Activated naive CD8-positive, alpha-beta T cell treated with anti-CD3 and anti-CD28 coated beads, Interleukin-2, amount 50 U/mL, for 16 hours (primary cell): ENCODE results near the gene ALPG.
"Not testable (repeated sequence)": the region's sequence is repeated elsewhere in the genome, so short reads cannot be mapped to it uniquely, and the experiment has no call there.

Source experiments
- DNase-seq: peaks from one replicate; pipeline ENCODE4 v3.0.0-alpha.2; 2020; ENCODE audit warnings: low read depth, low spot score

ALPG gene

DNA sequence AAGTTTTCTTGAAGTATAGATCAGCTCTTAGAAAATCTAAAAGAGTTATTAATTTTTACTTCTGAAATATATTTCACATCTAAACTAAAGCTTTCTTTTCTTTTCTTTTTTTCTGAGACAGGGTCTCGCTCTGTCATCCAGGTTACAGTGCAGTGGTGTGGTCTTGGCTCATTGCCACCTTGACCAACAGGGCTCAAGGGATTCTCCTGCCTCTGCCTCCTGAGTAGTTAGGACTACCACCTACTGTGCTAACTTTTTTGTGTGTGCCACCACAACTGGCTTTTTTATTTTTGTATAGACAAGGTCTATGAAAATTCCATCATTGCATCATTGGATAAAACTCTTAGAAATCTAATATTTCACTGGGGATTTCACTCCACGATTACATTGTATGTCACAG lies 10.0 kb upstream of the ALPG start:
- no peak for DNase-seq

DNA sequence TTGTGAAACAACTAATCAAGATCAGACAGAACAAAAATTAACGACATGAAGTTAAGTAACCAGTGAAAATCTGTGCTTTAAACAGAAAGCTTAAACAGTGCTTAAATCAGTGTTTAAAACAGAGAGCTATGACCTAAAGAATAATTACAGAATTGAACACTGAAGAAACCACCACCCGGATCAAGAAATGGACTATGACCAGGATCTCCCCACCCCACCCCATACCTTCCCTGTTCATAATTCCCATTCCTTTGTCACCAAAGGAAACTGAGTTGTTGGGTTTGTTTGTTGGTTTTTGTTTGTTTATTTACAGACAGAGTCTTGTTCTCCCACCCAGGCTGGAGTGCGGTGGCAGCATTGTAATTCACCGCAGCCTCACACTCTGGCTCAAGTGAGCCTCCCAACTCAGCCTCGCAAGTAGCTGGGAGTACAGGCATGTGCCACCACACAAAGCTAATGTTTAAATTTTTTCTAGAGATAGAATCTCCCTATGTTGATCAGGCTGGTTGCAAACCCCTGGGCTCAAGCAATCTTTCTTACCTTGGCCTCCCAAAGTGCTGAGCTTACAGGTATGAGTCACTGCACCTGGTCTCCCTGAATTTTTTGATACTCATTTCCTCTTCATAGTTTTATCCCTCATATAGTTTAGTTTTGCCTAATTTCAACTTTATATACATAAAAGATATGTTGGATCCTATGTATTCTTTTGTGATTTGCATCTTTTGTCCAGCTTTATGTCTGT lies 8.2 kb upstream of the ALPG start:
- no peak for DNase-seq

DNA sequence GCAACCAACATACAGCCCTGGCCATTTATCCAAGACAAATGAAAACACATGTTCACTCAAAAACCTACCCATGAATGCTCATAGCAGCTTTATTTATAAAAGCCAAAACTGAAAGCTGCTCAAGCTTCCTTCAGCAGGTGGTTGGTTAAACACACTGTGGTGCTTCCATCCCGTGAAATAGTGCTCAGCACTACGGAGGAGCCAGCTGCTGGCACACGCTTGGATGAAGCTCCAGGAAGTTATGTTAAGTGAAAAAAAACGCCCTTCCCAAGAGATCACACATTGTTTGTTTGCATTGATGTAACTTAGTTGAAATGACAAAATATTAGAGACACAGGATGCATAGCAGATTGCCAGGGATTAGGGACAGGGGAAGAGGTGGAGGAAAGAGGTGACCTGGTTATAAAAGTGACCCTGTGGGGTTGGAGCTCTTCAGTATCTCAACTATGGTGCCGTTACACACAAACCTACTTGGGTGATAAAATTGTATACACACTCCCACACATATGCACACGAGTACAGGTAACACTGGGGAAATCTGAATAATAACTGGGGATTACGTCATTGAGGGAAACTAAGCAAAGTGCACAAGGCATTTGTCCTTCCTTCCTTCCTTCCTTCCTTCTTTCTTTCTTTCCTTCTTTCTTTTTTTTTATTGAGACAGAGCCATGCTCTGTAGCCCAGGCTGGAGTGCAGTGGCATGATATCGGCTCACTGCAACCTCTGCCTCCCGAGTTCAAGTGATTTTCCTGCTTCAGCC lies 6.2 kb upstream of the ALPG start:
- no peak for DNase-seq

DNA sequence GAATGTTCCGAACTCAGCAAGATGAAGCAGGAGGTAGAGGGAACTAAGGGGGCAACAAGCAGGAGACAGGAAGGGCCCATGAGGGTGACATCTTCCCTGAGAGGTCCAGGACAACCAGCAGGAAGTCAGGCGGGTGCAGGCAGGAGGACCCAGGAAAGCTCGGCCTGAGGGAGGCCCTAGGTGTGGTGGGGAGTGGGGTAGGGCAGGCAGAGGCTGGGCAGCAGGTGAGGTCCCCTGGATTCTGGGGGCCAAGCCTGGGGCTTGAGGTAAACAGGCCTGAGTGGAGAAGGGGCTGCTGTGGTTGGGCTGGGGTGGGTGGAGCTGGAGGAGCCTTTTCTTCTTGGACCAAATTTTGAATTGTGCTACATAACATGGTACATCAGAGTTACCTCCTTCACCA lies 4.1 kb upstream of the ALPG start:
- no peak for DNase-seq

DNA sequence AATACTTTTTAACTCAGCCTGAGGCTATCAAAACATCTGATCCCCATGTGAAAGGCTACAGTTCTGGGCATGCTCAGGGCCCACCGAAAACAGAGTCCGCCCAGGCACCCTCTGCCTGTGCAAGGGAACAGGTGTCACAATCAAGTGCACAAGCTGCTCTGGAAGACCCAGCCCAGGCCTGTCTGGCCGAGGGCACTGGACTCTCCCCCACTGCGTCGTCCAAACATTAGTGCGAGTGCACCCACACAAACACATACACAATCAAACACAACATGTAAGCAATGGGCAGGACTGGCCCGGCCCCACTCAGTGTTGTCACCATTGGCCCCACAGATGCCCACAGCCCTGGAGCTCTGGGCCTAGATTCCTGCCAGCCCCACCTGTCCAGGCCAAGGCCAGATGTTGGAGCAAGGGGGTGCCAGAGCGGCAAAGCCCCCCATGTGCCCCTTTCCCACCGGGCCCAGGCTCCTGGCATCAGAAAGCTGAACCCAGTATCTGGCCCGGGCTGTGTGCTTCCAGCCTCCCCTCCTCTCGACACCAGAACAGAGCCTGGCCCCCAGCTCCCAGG lies 617 bp upstream of the ALPG start:
- no peak for DNase-seq

- DNase-seq, result not testable (repeated sequence)
Observed at GRCh38 chr2:232407428-232408150, 945 bp downstream of the ALPG start.

DNA sequence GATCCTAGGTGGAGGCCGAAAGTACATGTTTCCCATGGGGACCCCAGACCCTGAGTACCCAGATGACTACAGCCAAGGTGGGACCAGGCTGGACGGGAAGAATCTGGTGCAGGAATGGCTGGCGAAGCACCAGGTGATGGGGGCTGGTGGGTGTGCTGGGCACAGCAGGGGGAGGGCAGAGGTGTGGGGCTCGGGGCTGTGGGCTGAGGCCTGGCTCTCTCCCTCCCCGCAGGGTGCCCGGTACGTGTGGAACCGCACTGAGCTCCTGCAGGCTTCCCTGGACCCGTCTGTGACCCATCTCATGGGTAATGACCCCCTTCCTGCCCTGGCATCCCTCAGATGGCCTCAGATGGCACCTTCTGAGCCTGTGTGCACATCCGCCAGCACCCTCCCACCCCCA lies 1.6 kb downstream of the ALPG start:
- DNase-seq, result not testable (repeated sequence)

DNA sequence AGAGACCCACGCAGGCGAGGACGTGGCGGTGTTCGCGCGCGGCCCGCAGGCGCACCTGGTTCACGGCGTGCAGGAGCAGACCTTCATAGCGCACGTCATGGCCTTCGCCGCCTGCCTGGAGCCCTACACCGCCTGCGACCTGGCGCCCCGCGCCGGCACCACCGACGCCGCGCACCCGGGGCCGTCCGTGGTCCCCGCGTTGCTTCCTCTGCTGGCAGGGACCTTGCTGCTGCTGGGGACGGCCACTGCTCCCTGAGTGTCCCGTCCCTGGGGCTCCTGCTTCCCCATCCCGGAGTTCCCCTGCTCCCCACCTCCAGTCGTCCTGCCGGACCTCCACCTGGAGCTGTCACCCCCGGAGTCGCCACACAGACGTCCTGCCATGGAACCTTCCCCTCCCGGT lies 3.0 kb downstream of the ALPG start:
- not testable (repeated sequence) for DNase-seq

GRCh38 chr2:232410238-232410900 lies 3.7 kb downstream of the ALPG start:
- DNase-seq, result no peak

- no peak for DNase-seq
Observed at GRCh38 chr2:232411901-232412629, 5.4 kb downstream of the ALPG start.

GRCh38 chr2:232412986-232413385 lies 6.3 kb downstream of the ALPG start:
- DNase-seq, result no peak

DNA sequence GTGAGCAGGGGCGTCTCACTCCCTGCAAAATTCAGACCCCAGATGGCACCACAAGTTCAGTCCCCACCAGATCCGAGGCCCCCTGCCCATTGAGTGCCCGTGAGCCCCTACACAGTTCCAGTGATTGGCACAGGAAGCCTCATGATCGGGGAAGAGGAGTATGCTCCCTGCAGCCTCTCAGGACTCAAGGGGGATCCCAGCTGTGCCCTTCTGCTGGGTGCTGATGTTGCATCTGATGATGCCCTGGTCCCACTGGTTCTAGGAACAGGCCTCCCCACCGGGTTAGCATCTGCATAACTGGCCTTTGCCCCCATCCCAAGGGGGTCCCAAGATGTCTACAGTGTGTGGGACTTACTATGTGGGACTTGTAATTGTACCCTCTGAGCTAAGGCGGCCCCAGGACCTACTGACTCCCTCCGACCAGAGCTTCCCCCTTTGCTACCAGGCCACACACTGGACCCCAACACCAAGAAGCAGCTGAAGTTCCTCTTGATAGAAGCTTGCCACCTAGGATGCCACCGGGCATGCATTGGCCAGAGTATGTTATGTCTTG lies 8.6 kb downstream of the ALPG start:
- DNase-seq, result no peak

GRCh38 chr2:232415736-232416520 lies 9.3 kb downstream of the ALPG start:
- no peak for DNase-seq

DNA sequence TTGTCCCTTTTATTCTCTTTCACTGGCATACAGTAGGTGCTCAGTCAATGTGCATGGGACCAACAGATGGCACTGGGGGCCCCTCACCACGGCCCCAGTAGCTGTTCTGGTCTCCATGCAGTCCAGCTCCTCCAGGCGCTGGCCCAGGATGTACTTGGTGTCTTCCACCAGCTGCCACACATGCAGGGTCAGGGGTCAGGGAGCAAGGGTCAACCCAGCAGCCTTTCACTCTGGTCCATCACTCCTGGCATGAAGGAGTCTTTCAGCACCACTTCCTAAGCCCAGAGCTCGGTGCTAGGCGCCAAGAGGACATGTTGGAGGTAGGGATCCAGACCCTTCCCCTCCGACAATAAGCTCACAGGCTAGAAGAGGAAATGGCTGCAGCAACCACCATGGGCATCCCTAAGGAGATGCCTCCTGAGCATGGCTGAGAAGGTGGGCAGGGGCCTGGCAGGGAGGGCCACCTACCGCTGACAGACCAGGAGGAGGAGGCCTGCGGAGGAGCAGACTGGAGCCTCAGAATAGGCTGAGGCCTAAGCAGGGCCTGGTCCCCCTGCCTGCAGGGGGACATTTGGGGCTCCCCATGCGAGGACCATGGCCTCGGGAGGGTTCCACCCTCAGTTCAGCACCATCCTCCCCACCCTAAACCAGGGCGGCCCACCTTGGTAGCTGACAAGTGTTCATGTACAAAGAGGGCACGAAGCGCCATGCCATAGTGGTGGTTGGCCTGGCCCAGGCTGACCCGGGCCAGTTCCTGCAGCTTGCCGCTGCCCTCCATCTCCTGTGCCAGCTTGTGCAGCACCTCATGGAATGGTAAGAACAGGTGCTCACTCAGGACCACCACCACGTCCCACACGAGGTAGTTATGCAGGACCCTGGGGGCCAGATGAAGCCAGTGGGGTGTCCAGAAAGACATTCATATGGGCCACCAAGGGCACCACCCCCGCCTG lies 10.2 kb downstream of the ALPG start:
- DNase-seq, result no peak

DNA sequence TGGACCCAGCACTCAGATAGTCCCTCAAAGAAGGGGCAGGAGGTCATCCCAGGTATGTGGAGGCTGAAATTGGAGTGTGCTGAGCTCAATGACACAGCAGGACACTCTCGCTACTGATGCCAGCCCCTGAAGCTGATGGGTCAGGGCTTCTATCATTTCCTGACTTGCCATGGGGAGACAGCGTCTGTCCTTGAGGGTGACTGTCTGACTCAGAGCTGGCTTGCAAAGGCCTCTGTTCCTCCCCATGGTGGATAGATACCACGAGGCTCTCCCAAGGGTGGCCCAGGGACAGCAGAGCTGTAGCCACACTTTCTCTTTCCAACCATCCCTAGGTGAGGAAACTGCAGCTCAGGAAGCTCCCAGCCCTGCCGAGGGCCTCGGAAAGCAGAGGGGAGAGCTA lies 10.8 kb downstream of the ALPG start:
- DNase-seq, result no peak

DNA sequence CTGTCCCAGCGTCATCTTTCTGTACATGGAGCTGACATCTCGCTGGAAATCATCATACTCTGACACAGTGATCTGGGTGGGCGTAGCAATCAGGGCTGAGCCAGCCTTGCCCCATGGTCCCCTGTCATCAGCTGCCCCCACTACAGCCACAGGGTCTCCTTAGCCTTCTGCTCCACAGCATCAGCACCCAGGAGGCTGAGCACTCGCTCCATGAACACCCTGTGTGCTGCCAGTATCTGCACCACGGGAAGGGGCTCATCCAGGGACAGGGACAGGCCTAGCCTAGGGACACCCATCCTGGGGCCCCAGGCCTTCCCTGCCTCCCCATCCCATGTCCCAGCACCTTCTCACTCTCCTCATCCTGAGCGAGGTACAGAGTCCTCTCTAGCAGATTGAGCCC lies 11.4 kb downstream of the ALPG start:
- DNase-seq, result no peak

- DNase-seq, result no peak
Observed at GRCh38 chr2:232418466-232419244, 12.0 kb downstream of the ALPG start.
